Prostate gland (tissue), 2 donors: ENCODE data around the gene DEGS2. TPM values are rescaled to one million over a fixed set of nuclear protein-coding genes. Genes with fewer than 3 reads are reported as not detected.
"Not testable (repeated sequence)": the region's sequence is repeated elsewhere in the genome, so short reads cannot be mapped to it uniquely, and the experiment has no call there.

ENCODE experiments used
- DNase-seq: peaks from one replicate; pipeline ENCODE4 v3.0.0-alpha.2; 2019; ENCODE audit warnings: low spot score
- H3K27ac ChIP-seq, 2 donors: fragments of 200-600 bp; sonication (generic); 2 replicates each; pipeline ENCODE4 v1.5.1; 2017 to 2019
- H3K27me3 ChIP-seq: fragments of 200-600 bp; sonication (generic); replicated peaks from 2 replicates; pipeline ENCODE4 v1.5.1; 2019; ENCODE audit not compliant: insufficient read depth
- H3K36me3 ChIP-seq, 2 donors: fragments of 200-600 bp; sonication (generic); 1 replicate in 1 of 2; 2 replicates in 1 of 2; pipeline versions ENCODE4 v1.5.1 to v1.8.1; 2017 to 2019
- H3K4me1 ChIP-seq: fragments of 200-600 bp; sonication (generic); replicated peaks from 2 replicates; pipeline ENCODE4 v1.5.1; 2019
- H3K4me3 ChIP-seq, 2 donors: fragments of 200-600 bp; sonication (generic); 2 replicates each; pipeline ENCODE4 v1.5.1; 2017 to 2019
- H3K9me3 ChIP-seq: fragments of 200-600 bp; sonication (generic); 2 replicates; pipeline ENCODE4 v1.5.1; 2017
- CTCF ChIP-seq, 4 experiments: fragments of 200-600 bp in 2 of 4; fragments of 450-650 bp in 2 of 4; sonication (generic) in 2 of 4; IDR thresholded peaks; 1 replicate in 3 of 4; 2 replicates in 1 of 4; pipeline ENCODE4 v1.5.1; 2016 to 2019; ENCODE audit warnings: antibody characterized with exemption in 4 of 4, mild to moderate bottlenecking in 2 of 4, moderate library complexity in 2 of 4
- POLR2A ChIP-seq: fragments of 450-650 bp; IDR thresholded peaks from one replicate; pipeline ENCODE4 v1.6.1; 2016; ENCODE audit warnings: antibody characterized with exemption, mild to moderate bottlenecking
- POLR2AphosphoS5 ChIP-seq: sonication (generic); formaldehyde crosslinking; IDR thresholded peaks from one replicate; pipeline ENCODE4 v1.6.1; 2017; ENCODE audit warnings: antibody characterized with exemption
- WGBS: methylation state at CpG from one replicate; pipeline ENCODE4 v1.1.5; 2018; 5-methylcytosine and 5-hydroxymethylcytosine counted together
- intact Hi-C: fragments of 100-400 bp; cut with DNase I; formaldehyde crosslinking; loops from one replicate; pipeline ENCODE4 v1.14.2; 2022
- total RNA-seq, 2 donors: library from RNA; depleted of rRNA; stranded (reverse); fragments of >200 nt; gene quantifications; one replicate each; pipeline ENCODE4 v1.1.0, GENCODE V29; 2016

Gene DEGS2
- total RNA-seq, 2 donors from 2014 or later: 2.8 to 8.3 TPM

DNA sequence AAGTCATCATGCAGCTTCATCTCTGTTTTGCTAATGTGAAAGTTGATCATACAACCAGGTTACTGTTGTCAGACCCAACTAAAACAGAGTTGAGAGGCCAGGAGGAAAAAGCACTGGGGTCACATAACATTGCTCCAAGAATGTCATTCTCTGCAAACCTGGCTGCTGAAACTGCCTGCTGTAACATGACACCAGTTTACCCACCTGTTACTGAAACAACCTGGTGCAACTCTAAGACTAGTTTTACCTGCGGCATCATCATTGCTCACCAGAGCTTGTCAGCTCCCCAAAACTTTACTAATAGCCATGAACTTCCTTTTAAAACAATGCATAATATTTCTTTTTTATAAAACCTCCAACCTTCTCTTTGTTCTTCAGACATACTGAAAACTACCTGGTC is 30.7 kb upstream of the DEGS2 start:
- intact Hi-C loops: no loop called here
- Histone ChIP-seq H3K4me1 (peaks cover 6% of the 10 kb centered on the region), H3K36me3 (no peaks in the 10 kb centered on the region), H3K9me3 (no peaks in the 10 kb centered on the region), H3K4me3 (no peak overlapping the region), H3K27me3 (no peaks in the 10 kb centered on the region), H3K27ac (no peak overlapping the region)
- TF ChIP-seq CTCF (IDR thresholded peaks at IDR 0.05) (no peak), POLR2AphosphoS5 (no peak), POLR2A (no peak)
- WGBS: 79% methylated on average over 1 of the region's 1 CpG
- DNase-seq: no peak

GRCh38 chr14:100188392-100189030 is 29.1 kb upstream of the DEGS2 start:
- 87% methylated on average over 11 of the region's 12 CpGs for WGBS
- TF ChIP-seq CTCF (IDR thresholded peaks at IDR 0.05) (no peak), POLR2AphosphoS5 (no peak), POLR2A (no peak)
- intact Hi-C loops: no loop called here
- Histone ChIP-seq H3K4me3 (no peak overlapping the region), H3K9me3 (no peaks in the 10 kb centered on the region), H3K27ac (no peak overlapping the region), H3K4me1 (peaks cover 6% of the 10 kb centered on the region), H3K36me3 (no peaks in the 10 kb centered on the region), H3K27me3 (no peaks in the 10 kb centered on the region)
- DNase-seq: no peak

DNA sequence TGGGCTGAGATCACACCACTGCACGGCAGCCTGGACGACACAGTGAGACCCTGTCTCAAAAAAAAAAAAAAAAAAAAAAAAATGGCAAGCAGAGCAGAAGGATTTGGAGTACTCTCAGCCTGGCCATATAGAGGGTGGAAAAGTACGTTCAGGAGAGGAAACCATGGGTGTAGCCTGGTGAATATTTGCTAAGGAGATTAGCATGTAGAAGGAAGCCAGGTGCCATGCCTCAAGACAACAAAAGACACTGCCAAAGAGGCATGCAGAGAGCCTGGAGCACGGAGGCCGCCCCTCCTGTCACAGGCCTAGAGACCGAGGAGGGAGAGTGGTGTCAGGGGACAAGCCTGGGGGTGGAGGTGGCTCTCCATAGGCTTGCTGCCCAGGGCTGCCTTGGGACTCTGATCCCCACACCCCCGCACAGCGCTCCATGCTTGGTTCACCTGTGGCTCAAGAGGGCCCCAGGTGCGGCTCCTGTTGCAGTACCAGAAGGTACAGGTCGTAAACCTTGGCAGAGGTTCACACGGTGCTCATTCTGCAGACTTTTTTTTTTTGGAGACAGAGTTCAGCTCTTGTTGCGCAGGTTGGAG is 27.9 kb upstream of the DEGS2 start:
- DNase-seq: no peak

GRCh38 chr14:100181876-100182551 is 22.6 kb upstream of the DEGS2 start:
- H3K36me3 ChIP-seq, H3K4me1 ChIP-seq, H3K27me3 ChIP-seq, H3K27ac ChIP-seq, H3K9me3 ChIP-seq, intact Hi-C loops, DNase-seq, H3K4me3 ChIP-seq: not testable (repeated sequence)
- WGBS: 85% methylated on average over 4 of the region's 4 CpGs

More for the DNA sequence above, 27.9 kb upstream of the DEGS2 start:
- WGBS: 84% methylated on average over 12 of the region's 12 CpGs
- H3K4me3 ChIP-seq: no peak overlapping the region
- H3K4me1 ChIP-seq: peaks cover 4% of the 10 kb centered on the region
- H3K9me3 ChIP-seq: no peaks in the 10 kb centered on the region
- intact Hi-C loops: no loop called here
- no peaks in the 10 kb centered on the region for H3K36me3 ChIP-seq
- TF ChIP-seq POLR2AphosphoS5: no peak
- no peak for TF ChIP-seq POLR2A
- TF ChIP-seq CTCF (IDR thresholded peaks at IDR 0.05): no peak
- H3K27ac ChIP-seq: no peak overlapping the region
- H3K27me3 ChIP-seq: no peaks in the 10 kb centered on the region

DNA sequence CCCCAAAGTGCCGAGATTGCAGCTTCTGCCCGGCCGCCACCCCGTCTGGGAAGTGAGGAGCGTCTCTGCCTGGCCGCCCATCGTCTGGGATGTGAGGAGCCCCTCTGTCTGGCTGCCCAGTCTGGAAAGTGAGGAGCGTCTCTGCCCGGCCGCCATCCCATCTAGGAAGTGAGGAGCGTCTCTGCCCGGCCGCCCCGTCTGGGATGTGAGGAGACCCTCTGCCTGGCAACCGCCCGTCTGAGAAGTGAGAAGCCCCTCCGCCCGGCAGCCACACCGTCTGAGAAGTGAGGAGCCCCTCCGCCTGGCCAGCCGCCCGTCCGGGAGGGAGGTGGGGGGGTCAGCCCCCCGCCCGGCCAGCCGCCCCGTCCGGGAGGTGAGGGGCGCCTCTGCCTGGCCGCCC is 21.2 kb upstream of the DEGS2 start:
- H3K4me3 ChIP-seq, intact Hi-C loops, H3K4me1 ChIP-seq, H3K27me3 ChIP-seq, H3K27ac ChIP-seq, H3K36me3 ChIP-seq, DNase-seq, H3K9me3 ChIP-seq: not testable (repeated sequence)
- 91% methylated on average over 13 of the region's 30 CpGs for WGBS

GRCh38 chr14:100178691-100179090 is 19.2 kb upstream of the DEGS2 start:
- no peak for DNase-seq
- intact Hi-C loops: no loop called here
- Histone ChIP-seq H3K9me3 (no peaks in the 10 kb centered on the region), H3K4me3 (no peak overlapping the region), H3K27ac (no peak overlapping the region), H3K36me3 (no peaks in the 10 kb centered on the region), H3K27me3 (no peaks in the 10 kb centered on the region), H3K4me1 (no peaks in the 10 kb centered on the region)
- WGBS: 96% methylated on average over 7 of the region's 7 CpGs
- TF ChIP-seq POLR2AphosphoS5 (no peak), POLR2A (no peak), CTCF (IDR thresholded peaks at IDR 0.05) (no peak)
